Measurements from ENCODE around the gene MAD1L1.

GRCh38 chr7:2282185-2282751, 49.5 kb upstream of the MAD1L1 start:
- TF ChIP-seq CTCF (IDR thresholded peaks at IDR 0.05) (no peak), POLR2A (IDR thresholded peaks at IDR 0.05) (no peak)
